ENCODE results near the gene ADAMTS13.
A peak's percentile ranks its signal among the peaks of the same experiment; 100 is the strongest.
"Not testable (repeated sequence)": the region's sequence is repeated elsewhere in the genome, so short reads cannot be mapped to it uniquely, and the experiment has no call there.

ADAMTS13 gene

GRCh38 chr9:133421615-133422542, at the start of gene ADAMTS13:
Gene ADAMTS13 (plus strand): TSS chr9:133422367. CDS start chr9:133422444, 77 bp downstream.
- TF ChIP-seq CTCF (IDR thresholded peaks at IDR 0.05), result no peak
- Histone ChIP-seq H3K4me3 (no peak within 1 kb of the TSS), H3K27ac (no peak within 1 kb of the TSS)
- no peak for DNase-seq (ENCODE audit: low spot score)

DNA sequence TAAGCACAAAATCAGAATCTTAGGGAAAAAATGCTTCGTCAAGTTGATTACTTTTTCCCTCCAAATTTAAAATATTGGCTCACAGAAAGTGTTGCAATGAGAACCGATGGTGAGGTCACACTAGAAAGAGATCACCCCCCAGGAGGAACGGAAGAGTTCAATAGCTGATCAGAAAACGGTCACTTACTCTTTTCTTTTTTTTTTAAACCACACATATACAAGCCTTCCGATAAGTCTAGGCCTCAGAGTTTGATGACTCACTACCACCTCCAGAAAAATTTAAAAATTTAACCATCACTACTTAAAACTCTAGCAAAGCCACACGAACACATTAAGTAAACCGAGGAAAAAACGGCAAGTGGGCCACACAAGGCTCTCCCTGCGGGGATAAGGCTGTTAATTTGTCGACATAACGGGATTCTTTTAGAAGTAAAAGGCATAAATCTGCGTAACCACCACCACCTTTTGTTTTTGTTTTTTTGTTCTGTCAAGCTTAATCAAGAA, 47.5 kb upstream of the ADAMTS13 start:
- peak overlapping the region; percentile 99 for H3K4me3 ChIP-seq
- no peak for DNase-seq (ENCODE audit: low spot score)
- peak overlapping the region; percentile 95 to 97 for H3K27ac ChIP-seq
- no peak for TF ChIP-seq CTCF (IDR thresholded peaks at IDR 0.05)

DNA sequence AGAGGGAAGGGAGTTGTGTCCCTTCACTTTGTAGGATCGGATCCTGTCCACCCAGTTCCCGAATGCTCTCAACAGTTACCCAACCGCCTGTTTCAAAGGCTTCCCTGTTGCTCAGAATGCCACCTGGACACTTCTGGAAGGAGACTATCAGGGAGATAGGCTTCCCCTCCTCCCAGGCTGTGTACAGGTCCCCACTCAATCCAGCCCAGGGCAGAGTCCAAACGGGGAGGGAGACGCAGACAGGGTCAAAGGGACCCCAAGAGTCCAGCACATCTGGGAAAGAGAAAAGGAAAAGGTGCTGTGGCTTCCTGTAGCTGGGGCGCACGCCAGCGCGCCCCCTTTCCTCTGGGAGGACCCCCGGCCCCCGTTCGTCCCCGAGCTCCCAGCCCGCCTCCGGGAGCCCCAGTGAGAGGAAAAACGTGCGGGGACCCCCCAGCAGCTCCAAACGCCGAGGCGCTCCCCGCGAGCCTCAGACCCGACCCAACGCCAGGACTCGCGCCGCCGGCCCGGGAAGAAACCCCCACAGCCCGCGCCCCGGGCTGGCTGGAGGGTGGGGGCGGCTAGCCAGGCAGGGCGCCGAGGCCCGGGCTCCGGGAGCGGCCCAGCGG, 46.9 kb upstream of the ADAMTS13 start:
- peak overlapping the region; percentile 99 for H3K4me3 ChIP-seq
- DNase-seq (ENCODE audit: low spot score), result no peak
- peak overlapping the region; percentile 95 to 97 for H3K27ac ChIP-seq
- no peak for TF ChIP-seq CTCF (IDR thresholded peaks at IDR 0.05)

GRCh38 chr9:133375724-133376654, 46.2 kb upstream of the ADAMTS13 start, which contains the start of the genes STKLD1 and SURF4:
Gene STKLD1 (plus strand): TSS chr9:133376366. CDS start chr9:133376474, 108 bp downstream.
Gene SURF4 (minus strand): TSS chr9:133376060. CDS start chr9:133375969, 91 bp downstream.
- TF ChIP-seq CTCF (IDR thresholded peaks at IDR 0.05), result no peak
- peak within 1 kb of the TSS; percentile 99 for H3K4me3 ChIP-seq

DNA sequence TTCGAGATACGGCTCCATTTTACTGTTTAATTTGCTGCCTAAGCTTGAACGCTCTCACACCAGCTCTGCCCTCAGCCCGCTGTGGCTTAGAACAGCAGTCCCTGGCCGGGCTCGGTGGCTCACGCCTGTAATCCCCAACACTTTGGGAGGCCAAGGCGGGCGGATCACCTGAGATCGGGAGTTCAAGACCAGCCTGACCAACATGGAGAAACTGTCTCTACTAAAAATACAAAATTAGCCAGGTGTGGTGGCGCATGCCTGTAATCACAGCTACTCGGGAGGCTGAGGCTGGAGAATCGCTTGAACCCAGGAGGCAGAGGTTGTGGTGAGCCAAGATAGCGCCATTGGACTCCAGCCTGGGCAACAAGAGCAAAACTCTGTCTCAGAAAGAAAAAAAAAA, 44.9 kb upstream of the ADAMTS13 start:
- not testable (repeated sequence) for H3K4me3 ChIP-seq; H3K27ac ChIP-seq; DNase-seq (ENCODE audit: low spot score)

More at GRCh38 chr9:133375724-133376654, 46.2 kb upstream of the ADAMTS13 start, which contains the start of the genes STKLD1 and SURF4:
- DNase-seq (ENCODE audit: low spot score), result peak; percentile 96
- H3K27ac ChIP-seq, result peak within 1 kb of the TSS; percentile 95 to 97

- no peak for TF ChIP-seq CTCF (IDR thresholded peaks at IDR 0.05)
- Histone ChIP-seq H3K27ac (no peak overlapping the region), H3K4me3 (no peak overlapping the region)
- no peak for DNase-seq (ENCODE audit: low spot score)
Observed at GRCh38 chr9:133377721-133378216, 44.4 kb upstream of the ADAMTS13 start.

Data from coronary artery (tissue), 2 donors.